Nephron (organoid): ENCODE data around the gene ZNF407.

Experiments
- H3K27ac Mint-ChIP-seq, 3 experiments: 2 replicates each; pipeline ENCODE4 v1.8.0; 2020; ENCODE audit warnings: mixed read lengths in 3 of 3, mild to moderate bottlenecking in 2 of 3, moderate library complexity in 1 of 3
- H3K27me3 Mint-ChIP-seq: 2 replicates; pipeline ENCODE4 v1.8.0; 2021; ENCODE audit warnings: low read depth, mild to moderate bottlenecking, moderate library complexity, mixed read lengths
- H3K36me3 Mint-ChIP-seq: 2 replicates; pipeline ENCODE4 v1.8.0; 2020; ENCODE audit warnings: low read depth, mixed read lengths
- H3K4me1 Mint-ChIP-seq: 2 replicates; pipeline ENCODE4 v1.8.0; 2020; ENCODE audit warnings: mixed read lengths
- H3K4me3 Mint-ChIP-seq, 3 experiments: 2 replicates each; pipeline ENCODE4 v1.8.0; 2020; ENCODE audit warnings: mild to moderate bottlenecking in 3 of 3, mixed read lengths in 3 of 3, moderate library complexity in 2 of 3
- H3K9me3 Mint-ChIP-seq: 2 replicates; pipeline ENCODE4 v1.8.0; 2020; ENCODE audit warnings: mixed read lengths
- CTCF ChIP-seq, 3 experiments: fragments of 200-600 bp; sonication (generic); IDR thresholded peaks; one replicate each; pipeline ENCODE4 v1.5.0; 2021; ENCODE audit warnings: antibody characterized with exemption in 3 of 3; ENCODE audit not compliant: unreplicated experiment in 3 of 3

ZNF407 gene

GRCh38 chr18:74733598-74733997 lies 135.9 kb downstream of the ZNF407 start:
- Mint-ChIP-seq H3K4me1 (no peaks in the 10 kb centered on the region), H3K27me3 (no peaks in the 10 kb centered on the region), H3K9me3 (no peaks in the 10 kb centered on the region), H3K27ac (no peak overlapping the region), H3K4me3 (no peak overlapping the region), H3K36me3 (no peaks in the 10 kb centered on the region)
- no peak for TF ChIP-seq CTCF (IDR thresholded peaks at IDR 0.05; ENCODE audit: unreplicated experiment in 3 of 3)

- Mint-ChIP-seq H3K9me3 (no peaks in the 10 kb centered on the region), H3K36me3 (no peaks in the 10 kb centered on the region), H3K27me3 (no peaks in the 10 kb centered on the region), H3K27ac (no peak overlapping the region), H3K4me1 (no peaks in the 10 kb centered on the region), H3K4me3 (no peak overlapping the region)
- TF ChIP-seq CTCF (IDR thresholded peaks at IDR 0.05; ENCODE audit: unreplicated experiment in 3 of 3), result no peak
Observed at GRCh38 chr18:74734013-74734444, 136.4 kb downstream of the ZNF407 start.

- Mint-ChIP-seq H3K4me1 (peaks cover 9% of the 10 kb centered on the region), H3K9me3 (no peaks in the 10 kb centered on the region), H3K36me3 (no peaks in the 10 kb centered on the region), H3K27ac (no peak overlapping the region), H3K27me3 (no peaks in the 10 kb centered on the region), H3K4me3 (no peak overlapping the region)
- no peak for TF ChIP-seq CTCF (IDR thresholded peaks at IDR 0.05; ENCODE audit: unreplicated experiment in 3 of 3)
Observed at GRCh38 chr18:74739926-74740325, 142.3 kb downstream of the ZNF407 start.

GRCh38 chr18:74742573-74743243 lies 145.0 kb downstream of the ZNF407 start:
- Mint-ChIP-seq H3K4me3 (no peak overlapping the region), H3K36me3 (no peaks in the 10 kb centered on the region), H3K9me3 (no peaks in the 10 kb centered on the region), H3K27ac (no peak overlapping the region), H3K27me3 (no peaks in the 10 kb centered on the region), H3K4me1 (peaks cover 9% of the 10 kb centered on the region)
- TF ChIP-seq CTCF (IDR thresholded peaks at IDR 0.05; ENCODE audit: unreplicated experiment in 3 of 3), result no peak

- Mint-ChIP-seq H3K4me1 (peaks cover 5% of the 10 kb centered on the region), H3K36me3 (peaks cover 3% of the 10 kb centered on the region), H3K9me3 (no peaks in the 10 kb centered on the region), H3K4me3 (no peak overlapping the region), H3K27ac (no peak overlapping the region), H3K27me3 (no peaks in the 10 kb centered on the region)
- no peak for TF ChIP-seq CTCF (IDR thresholded peaks at IDR 0.05; ENCODE audit: unreplicated experiment in 3 of 3)
Observed at GRCh38 chr18:74745633-74746403, 148.1 kb downstream of the ZNF407 start.
